C4-2B (cell line): Measurements from ENCODE around the gene ZSCAN12.

Experiments
- H3K27ac ChIP-seq: fragments of 450-650 bp; 2 replicates; pipeline ENCODE4 v1.5.1; 2017
- ZFX ChIP-seq: fragments of 450-650 bp; IDR thresholded peaks from 2 replicates; pipeline ENCODE4 v1.6.1; 2017
- TF ChIP-seq, protein P1 (sequence below): fragments of 450-650 bp; conservative IDR thresholded peaks from 2 replicates; pipeline ENCODE4 v1.5.1; 2017; ENCODE audit warnings: mild to moderate bottlenecking

Gene ZSCAN12

DNA sequence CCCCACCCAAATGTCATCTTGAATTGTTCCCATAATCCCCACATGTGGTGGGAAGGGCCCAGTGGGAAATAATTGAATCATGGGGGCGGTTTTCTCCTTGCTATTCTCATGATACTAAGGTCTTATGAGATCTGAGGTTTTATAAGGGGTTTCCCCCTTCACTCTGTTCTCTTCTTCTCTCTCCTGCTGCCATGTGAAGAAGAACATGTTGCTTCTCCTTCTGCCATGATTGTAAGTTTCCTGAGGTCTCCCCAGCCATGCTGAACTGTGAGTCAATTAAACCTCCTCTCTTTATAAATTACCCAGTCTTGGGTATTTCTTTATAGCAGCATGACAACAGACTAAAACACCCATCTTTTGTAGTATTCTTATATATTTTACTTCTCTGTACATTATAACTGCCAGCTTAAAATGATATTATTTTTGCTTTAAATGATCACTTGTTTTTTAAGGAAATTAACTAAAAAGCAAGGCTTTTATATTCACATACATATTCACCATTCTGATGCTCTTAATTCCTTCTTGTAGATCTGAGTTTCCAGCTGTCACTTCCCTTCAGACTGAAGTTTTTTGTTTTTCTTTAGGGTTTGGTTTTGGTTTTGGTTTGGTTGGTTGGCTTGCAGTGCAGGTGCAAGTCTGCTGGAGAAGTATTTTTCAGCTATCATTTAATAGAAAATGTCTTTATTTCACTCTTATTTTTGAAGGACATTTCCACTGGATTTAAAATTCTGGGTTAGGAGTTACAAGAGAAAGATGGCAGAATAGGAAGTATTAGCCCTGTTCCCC lies 59.0 kb downstream of the ZSCAN12 start:
- no peak overlapping the region for H3K27ac ChIP-seq
- TF ChIP-seq, protein P1, sequence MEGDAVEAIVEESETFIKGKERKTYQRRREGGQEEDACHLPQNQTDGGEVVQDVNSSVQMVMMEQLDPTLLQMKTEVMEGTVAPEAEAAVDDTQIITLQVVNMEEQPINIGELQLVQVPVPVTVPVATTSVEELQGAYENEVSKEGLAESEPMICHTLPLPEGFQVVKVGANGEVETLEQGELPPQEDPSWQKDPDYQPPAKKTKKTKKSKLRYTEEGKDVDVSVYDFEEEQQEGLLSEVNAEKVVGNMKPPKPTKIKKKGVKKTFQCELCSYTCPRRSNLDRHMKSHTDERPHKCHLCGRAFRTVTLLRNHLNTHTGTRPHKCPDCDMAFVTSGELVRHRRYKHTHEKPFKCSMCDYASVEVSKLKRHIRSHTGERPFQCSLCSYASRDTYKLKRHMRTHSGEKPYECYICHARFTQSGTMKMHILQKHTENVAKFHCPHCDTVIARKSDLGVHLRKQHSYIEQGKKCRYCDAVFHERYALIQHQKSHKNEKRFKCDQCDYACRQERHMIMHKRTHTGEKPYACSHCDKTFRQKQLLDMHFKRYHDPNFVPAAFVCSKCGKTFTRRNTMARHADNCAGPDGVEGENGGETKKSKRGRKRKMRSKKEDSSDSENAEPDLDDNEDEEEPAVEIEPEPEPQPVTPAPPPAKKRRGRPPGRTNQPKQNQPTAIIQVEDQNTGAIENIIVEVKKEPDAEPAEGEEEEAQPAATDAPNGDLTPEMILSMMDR: no peak
- no peak for TF ChIP-seq ZFX

DNA sequence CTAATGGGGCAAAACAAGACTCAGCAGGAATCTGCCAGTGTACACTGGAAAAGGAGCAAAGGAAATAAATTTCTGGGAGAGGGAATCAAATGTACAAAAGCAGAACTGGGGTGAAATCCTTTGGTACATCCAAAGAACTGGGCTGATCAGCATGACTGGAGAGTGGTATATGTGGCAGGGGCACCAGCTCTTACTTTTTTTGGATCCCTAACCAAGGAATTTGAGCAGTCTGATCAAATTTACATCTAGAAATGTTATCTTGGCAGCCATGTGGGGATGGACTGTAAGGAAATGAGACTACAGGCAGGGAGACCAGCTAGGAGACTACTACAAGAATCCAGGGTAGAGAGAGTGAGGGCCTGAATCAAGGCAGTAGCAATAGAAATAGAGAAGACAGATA lies 62.4 kb downstream of the ZSCAN12 start:
- no peak overlapping the region for H3K27ac ChIP-seq
- TF ChIP-seq, protein P1: no peak
- no peak for TF ChIP-seq ZFX

GRCh38 chr6:28336284-28337120 lies 63.0 kb downstream of the ZSCAN12 start:
- no peak for TF ChIP-seq ZFX
- TF ChIP-seq, protein P1: no peak
- H3K27ac ChIP-seq: peak overlapping the region; percentile 53

DNA sequence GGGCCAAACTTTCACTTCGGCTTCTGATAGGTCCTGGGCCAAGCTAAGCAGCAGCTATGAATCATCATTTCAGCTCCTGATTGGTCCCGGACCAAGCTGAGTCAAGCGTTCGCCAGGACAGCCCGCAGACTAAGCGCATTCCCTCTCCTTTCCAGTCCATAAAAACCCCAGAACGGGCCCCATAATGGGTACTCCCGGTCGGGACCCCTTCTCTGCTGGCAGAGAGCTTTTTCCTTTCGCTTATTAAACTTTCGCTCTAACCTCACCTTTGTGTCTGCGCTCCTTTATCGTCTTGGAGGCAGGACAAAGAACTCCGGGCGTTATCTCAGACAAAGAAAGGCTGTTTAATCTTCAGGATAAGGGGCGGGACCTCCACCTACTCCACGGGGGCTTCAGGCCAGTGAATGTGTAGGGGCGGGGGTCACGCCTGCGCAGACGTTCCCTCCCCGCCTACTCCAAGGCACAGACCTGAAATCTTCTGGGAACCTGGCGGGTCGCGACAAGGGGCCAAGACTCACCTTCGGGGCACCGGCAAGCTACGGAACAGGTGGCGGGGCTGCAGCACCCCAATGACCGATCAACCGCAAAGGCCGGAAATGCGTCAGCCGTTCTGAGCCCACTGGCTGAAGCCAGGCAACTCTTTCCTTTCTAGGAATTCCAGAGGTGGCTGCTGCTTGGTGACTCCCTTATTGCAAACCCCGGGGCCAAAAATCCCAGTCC lies 63.8 kb downstream of the ZSCAN12 start, which contains the start of gene ZSCAN31:
Gene ZSCAN31, minus strand, starts transcription at position 585 of the 720 bp plus-strand sequence. CDS start 6,465 bp downstream, outside the sequence.
- peak within 1 kb of the TSS; percentile 53 for H3K27ac ChIP-seq
- TF ChIP-seq ZFX: no peak
- TF ChIP-seq, protein P1: no peak

GRCh38 chr6:28335040-28335563 lies 64.4 kb downstream of the ZSCAN12 start:
- TF ChIP-seq, protein P1: no peak
- TF ChIP-seq ZFX: no peak
- H3K27ac ChIP-seq: peak overlapping the region; percentile 53

GRCh38 chr6:28334286-28335039 lies 65.1 kb downstream of the ZSCAN12 start:
- no peak overlapping the region for H3K27ac ChIP-seq

More at GRCh38 chr6:28334286-28335039, 65.1 kb downstream of the ZSCAN12 start:
- no peak for TF ChIP-seq ZFX
- TF ChIP-seq, protein P1: no peak
